Mesenchymal stem cell (in vitro differentiated cells and primary cell): ENCODE results near the gene EID3.

Experiments
- DNase-seq: peaks from one replicate; pipeline ENCODE4 v3.0.0-alpha.2; 2013
- H2AFZ ChIP-seq: one replicate; pipeline ENCODE4 v1.6.1; 2013; ENCODE audit warnings: low read depth, mild to moderate bottlenecking, control low read depth, inconsistent platforms, low read length, moderate library complexity
- H2AK5ac ChIP-seq: 2 replicates; pipeline ENCODE4 v1.6.1; 2013; ENCODE audit warnings: low read length, moderate library complexity, mild to moderate bottlenecking, inconsistent platforms; ENCODE audit not compliant: severe bottlenecking
- H2BK120ac ChIP-seq: one replicate; pipeline ENCODE4 v1.6.1; 2013; ENCODE audit warnings: low read depth, mild to moderate bottlenecking, inconsistent platforms, low read length, moderate library complexity
- H2BK12ac ChIP-seq, 2 experiments: one replicate each; pipeline ENCODE4 v1.6.1; 2013; ENCODE audit warnings: inconsistent platforms in 2 of 2, low read length in 2 of 2, mild to moderate bottlenecking in 2 of 2, moderate library complexity in 2 of 2, control low read depth in 1 of 2
- H2BK15ac ChIP-seq: one replicate; pipeline ENCODE4 v1.6.1; 2013; ENCODE audit warnings: mild to moderate bottlenecking, low read depth, inconsistent platforms; ENCODE audit not compliant: poor library complexity, severe bottlenecking
- H2BK5ac ChIP-seq: 2 replicates; pipeline ENCODE4 v1.6.1; 2013; ENCODE audit warnings: low read depth, mild to moderate bottlenecking, low read length, control low read depth, inconsistent platforms; ENCODE audit not compliant: poor library complexity, severe bottlenecking
- H3K14ac ChIP-seq, 2 experiments: one replicate each; pipeline ENCODE4 v1.6.1; 2013; ENCODE audit warnings: inconsistent platforms in 2 of 2, low read length in 2 of 2, control low read depth in 1 of 2, mild to moderate bottlenecking in 1 of 2, moderate library complexity in 1 of 2
- H3K18ac ChIP-seq, 2 experiments: one replicate each; pipeline ENCODE4 v1.6.1; 2013; ENCODE audit warnings: inconsistent platforms in 2 of 2, low read length in 2 of 2, control low read depth in 1 of 2, low read depth in 1 of 2, mild to moderate bottlenecking in 1 of 2
- H3K23ac ChIP-seq, 2 experiments: one replicate each; pipeline ENCODE4 v1.6.1; 2013; ENCODE audit warnings: inconsistent platforms in 2 of 2, low read length in 2 of 2, mild to moderate bottlenecking in 2 of 2, moderate library complexity in 2 of 2, control low read depth in 1 of 2
- H3K27ac ChIP-seq: 2 replicates; pipeline ENCODE4 v1.5.1; 2013; ENCODE audit warnings: mild to moderate bottlenecking, moderate library complexity, low read length, control low read depth, inconsistent platforms; ENCODE audit not compliant: poor library complexity, severe bottlenecking
- H3K27me3 ChIP-seq, 2 experiments: 2 replicates each; pipeline versions ENCODE4 v1.6.1 to v1.7.0; 2013; ENCODE audit warnings: low read length in 2 of 2, mild to moderate bottlenecking in 2 of 2, moderate library complexity in 2 of 2, control low read depth in 1 of 2, inconsistent platforms in 1 of 2; ENCODE audit not compliant: control insufficient read depth in 1 of 2, insufficient read depth in 1 of 2
- H3K36me3 ChIP-seq, 2 experiments: 2 replicates each; pipeline versions ENCODE4 v1.6.1 to v1.7.0; 2013; ENCODE audit warnings: low read length in 2 of 2, control low read depth in 1 of 2, inconsistent platforms in 1 of 2, low read depth in 1 of 2, mild to moderate bottlenecking in 1 of 2; ENCODE audit not compliant: insufficient read depth in 2 of 2, control insufficient read depth in 1 of 2
- H3K4ac ChIP-seq, 2 experiments: one replicate each; pipeline ENCODE4 v1.6.1; 2013; ENCODE audit warnings: inconsistent platforms in 2 of 2, low read length in 2 of 2, mild to moderate bottlenecking in 2 of 2, moderate library complexity in 2 of 2, control low read depth in 1 of 2, low read depth in 1 of 2
- H3K4me1 ChIP-seq: 2 replicates; pipeline ENCODE4 v1.6.1; 2013; ENCODE audit warnings: low read depth, low read length, control low read depth; ENCODE audit not compliant: control insufficient read depth, insufficient read depth
- H3K4me2 ChIP-seq: 2 replicates; pipeline ENCODE4 v1.6.1; 2013; ENCODE audit warnings: low read length, mild to moderate bottlenecking, inconsistent platforms; ENCODE audit not compliant: poor library complexity, severe bottlenecking
- H3K4me3 ChIP-seq, 2 experiments: 2 replicates each; pipeline versions ENCODE4 v1.5.1 to v1.7.0; 2013; ENCODE audit warnings: low read length in 2 of 2, mild to moderate bottlenecking in 2 of 2, control low read depth in 1 of 2, low read depth in 1 of 2; ENCODE audit not compliant: insufficient read depth in 1 of 2
- H3K79me1 ChIP-seq: replicated peaks from 2 replicates; pipeline ENCODE4 v1.6.1; 2013; ENCODE audit warnings: mild to moderate bottlenecking, control low read depth, low read length, inconsistent platforms; ENCODE audit not compliant: poor library complexity, severe bottlenecking
- H3K9ac ChIP-seq: 2 replicates; pipeline ENCODE4 v1.7.0; 2013; ENCODE audit warnings: mild to moderate bottlenecking, low read length, moderate library complexity
- H3K9me3 ChIP-seq: 2 replicates; pipeline ENCODE4 v1.7.0; 2013; ENCODE audit warnings: mild to moderate bottlenecking, low read length; ENCODE audit not compliant: control insufficient read depth
- H4K8ac ChIP-seq: one replicate; pipeline ENCODE4 v1.6.1; 2013; ENCODE audit warnings: inconsistent platforms, mild to moderate bottlenecking, low read length, moderate library complexity
- H4K91ac ChIP-seq: one replicate; pipeline ENCODE4 v1.6.1; 2013; ENCODE audit warnings: mild to moderate bottlenecking, low read length, inconsistent platforms
- WGBS: methylation state at CpG from one replicate; pipeline ENCODE4 v1.1.7; 2013; ENCODE audit warnings: mixed read lengths; 5-methylcytosine and 5-hydroxymethylcytosine counted together

EID3 gene

DNA sequence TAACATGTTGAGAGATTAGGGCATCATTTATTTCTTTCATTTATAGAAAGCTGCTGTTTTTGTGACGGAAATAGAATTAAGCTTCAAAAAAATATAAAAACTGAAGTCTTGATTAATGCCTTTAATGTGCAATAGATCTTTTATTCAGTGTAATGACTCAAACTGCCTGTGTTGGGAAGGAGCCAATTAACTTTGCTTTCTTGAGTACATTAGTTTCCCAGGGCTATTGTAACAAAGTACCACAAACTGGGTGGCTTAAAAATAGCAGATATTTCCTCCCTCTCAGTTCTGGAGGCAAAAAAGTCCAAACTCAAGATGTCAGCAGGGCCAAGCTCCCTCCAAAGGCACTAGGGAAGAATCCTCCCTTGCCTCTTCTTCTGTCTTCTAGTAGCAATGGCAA, 36.6 kb downstream of the EID3 start:
- H3K18ac ChIP-seq: no peak overlapping the region
- no peak overlapping the region for H4K8ac ChIP-seq
- no peak overlapping the region for H3K27ac ChIP-seq
- WGBS: no CpG with 5 or more reads among the region's 1 CpG
- H4K91ac ChIP-seq: no peak overlapping the region
- no peak overlapping the region for H3K23ac ChIP-seq
- H3K4me1 ChIP-seq: no peaks in the 10 kb centered on the region
- H2BK5ac ChIP-seq: no peak overlapping the region
- H3K14ac ChIP-seq: no peak overlapping the region
- peaks cover 23% of the 10 kb centered on the region for H3K79me1 ChIP-seq
- no peak for DNase-seq
- H3K4me2 ChIP-seq: no peak overlapping the region
- no peak overlapping the region for H3K9ac ChIP-seq
- H2BK15ac ChIP-seq: no peak overlapping the region
- H3K9me3 ChIP-seq: no peaks in the 10 kb centered on the region
- H3K4me3 ChIP-seq: no peak overlapping the region
- no peak overlapping the region for H2AFZ ChIP-seq
- H2BK120ac ChIP-seq: no peak overlapping the region
- no peak overlapping the region for H3K4ac ChIP-seq
- peaks cover 43 to 94% of the 10 kb centered on the region in 2 experiments for H3K36me3 ChIP-seq
- H2BK12ac ChIP-seq: no peak overlapping the region
- H2AK5ac ChIP-seq: no peak overlapping the region
- H3K27me3 ChIP-seq: no peaks in the 10 kb centered on the region

DNA sequence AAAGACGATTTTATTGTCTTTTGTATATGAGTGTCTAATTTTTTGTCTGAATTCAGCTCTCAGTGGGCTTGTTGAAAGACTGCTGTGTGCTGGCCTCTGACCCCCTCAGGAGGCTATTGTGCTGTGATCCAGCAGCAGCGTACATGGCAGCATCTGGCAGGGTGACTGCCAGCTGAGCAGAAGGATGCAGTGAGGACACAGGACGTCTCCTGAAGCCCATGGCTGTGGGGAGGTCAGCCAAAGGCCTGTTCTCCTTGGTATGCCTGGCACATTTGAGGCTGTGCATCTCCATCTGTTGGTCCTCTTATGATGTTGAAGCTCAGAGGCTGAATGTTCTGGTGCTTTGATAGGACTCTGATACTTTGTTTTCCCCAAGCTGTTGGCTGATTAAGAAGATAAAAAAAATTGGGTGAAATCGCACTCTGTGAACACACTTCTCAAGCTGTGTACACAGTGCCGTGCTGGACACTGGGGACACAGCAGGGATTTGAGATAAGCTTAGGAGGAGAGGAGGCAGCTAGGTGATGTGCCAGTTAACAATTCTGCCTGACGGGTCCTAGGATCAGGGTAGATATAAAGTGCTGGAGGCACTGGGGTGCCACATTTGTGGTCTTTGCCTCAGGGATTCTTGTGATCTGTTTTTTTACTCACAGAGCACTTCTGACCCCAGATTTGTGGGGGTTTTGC, 37.5 kb downstream of the EID3 start:
- Histone ChIP-seq H3K36me3 (peaks cover 43 to 94% of the 10 kb centered on the region in 2 experiments), H3K18ac (peak overlapping the region in 1 of 2 experiments; percentile 14), H3K4me1 (no peaks in the 10 kb centered on the region), H3K79me1 (peaks cover 25% of the 10 kb centered on the region), H3K4ac (peak overlapping the region in 1 of 2 experiments; percentile 15), H2AK5ac (no peak overlapping the region), H2BK5ac (no peak overlapping the region), H4K8ac (peak overlapping the region; percentile 4), H3K9me3 (no peaks in the 10 kb centered on the region), H3K4me2 (no peak overlapping the region), H3K9ac (no peak overlapping the region), H3K4me3 (no peak overlapping the region), H2BK15ac (no peak overlapping the region), H3K27ac (no peak overlapping the region), H2BK12ac (no peak overlapping the region), H4K91ac (no peak overlapping the region), H3K27me3 (no peaks in the 10 kb centered on the region), H2BK120ac (no peak overlapping the region), H3K23ac (no peak overlapping the region), H2AFZ (no peak overlapping the region), H3K14ac (no peak overlapping the region)
- no peak for DNase-seq
- 96% methylated on average over 6 of the region's 6 CpGs for WGBS

DNA sequence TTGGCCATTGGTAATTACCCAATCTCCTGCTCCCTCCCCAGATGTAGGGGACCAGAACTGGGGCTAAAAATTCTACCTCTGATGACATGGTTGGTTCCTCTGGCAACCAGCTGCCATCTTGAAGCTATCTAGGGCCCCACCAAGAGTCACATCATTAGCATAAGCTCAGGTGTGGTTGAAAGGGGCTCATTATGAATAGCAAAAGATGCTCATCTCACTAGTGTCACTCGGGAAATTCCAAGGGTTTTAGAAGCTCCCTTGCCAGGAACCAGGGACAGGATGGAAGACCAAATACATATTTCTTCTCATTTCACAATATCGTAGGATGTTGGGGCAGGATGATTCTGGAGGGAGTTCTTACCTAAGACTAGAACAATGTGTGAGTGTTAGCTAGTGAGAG, 38.6 kb downstream of the EID3 start:
- H2BK120ac ChIP-seq: no peak overlapping the region
- no peak overlapping the region for H3K14ac ChIP-seq
- no peak overlapping the region for H4K8ac ChIP-seq
- H3K4ac ChIP-seq: no peak overlapping the region
- no peaks in the 10 kb centered on the region for H3K4me1 ChIP-seq
- H3K4me2 ChIP-seq: no peak overlapping the region
- WGBS: 91% methylated on average over 1 of the region's 2 CpGs
- H2AFZ ChIP-seq: no peak overlapping the region
- no peak overlapping the region for H3K27ac ChIP-seq
- no peak overlapping the region for H2AK5ac ChIP-seq
- H3K4me3 ChIP-seq: no peak overlapping the region
- no peak overlapping the region for H3K18ac ChIP-seq
- H3K9ac ChIP-seq: no peak overlapping the region
- H3K36me3 ChIP-seq: peaks cover 42 to 92% of the 10 kb centered on the region in 2 experiments
- peaks cover 25% of the 10 kb centered on the region for H3K79me1 ChIP-seq
- no peak overlapping the region for H3K23ac ChIP-seq
- H3K9me3 ChIP-seq: no peaks in the 10 kb centered on the region
- no peak overlapping the region for H2BK15ac ChIP-seq
- H4K91ac ChIP-seq: no peak overlapping the region
- no peaks in the 10 kb centered on the region for H3K27me3 ChIP-seq
- DNase-seq: no peak
- no peak overlapping the region for H2BK12ac ChIP-seq
- H2BK5ac ChIP-seq: no peak overlapping the region

DNA sequence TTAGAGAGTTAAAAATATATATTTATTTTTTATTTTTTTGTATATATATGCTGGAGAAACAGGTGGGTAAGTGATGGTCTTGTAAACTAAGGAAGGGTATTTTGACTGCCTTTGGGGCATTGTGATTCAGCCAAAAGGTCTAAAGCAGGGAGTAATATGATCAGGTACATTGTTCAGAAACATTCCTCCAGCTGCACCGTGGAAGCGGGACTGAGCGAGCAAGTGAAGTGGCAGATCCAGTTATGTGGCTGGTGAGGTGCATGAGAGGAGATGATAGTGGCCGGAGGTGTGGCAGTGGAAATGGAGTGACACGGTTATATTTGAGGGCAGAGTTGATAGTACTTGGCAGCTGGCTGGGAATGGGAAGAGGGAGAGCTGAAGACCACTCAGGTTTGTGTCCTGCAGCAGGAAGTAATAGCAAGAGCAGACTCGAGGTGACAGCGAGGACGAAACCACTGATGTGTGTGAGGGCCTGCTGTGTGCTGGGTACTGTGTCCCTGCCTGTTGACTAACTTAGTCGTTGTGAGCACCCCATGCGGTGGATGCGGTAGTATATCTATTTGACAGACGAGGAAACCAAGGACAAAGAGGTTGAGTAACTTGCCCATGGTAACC, 39.2 kb downstream of the EID3 start:
- WGBS: 95% methylated on average over 12 of the region's 12 CpGs
- DNase-seq: no peak
- H3K4me3 ChIP-seq: no peak overlapping the region

More for the DNA sequence above, 39.2 kb downstream of the EID3 start:
- Histone ChIP-seq H2BK5ac (no peak overlapping the region), H2BK12ac (peak overlapping the region in 1 of 2 experiments; percentile 25), H3K4ac (no peak overlapping the region), H3K4me1 (no peaks in the 10 kb centered on the region), H2BK120ac (no peak overlapping the region), H3K14ac (no peak overlapping the region), H3K18ac (no peak overlapping the region), H2AK5ac (no peak overlapping the region), H3K36me3 (peaks cover 41 to 92% of the 10 kb centered on the region in 2 experiments), H3K79me1 (peaks cover 27% of the 10 kb centered on the region), H3K27ac (no peak overlapping the region), H3K23ac (no peak overlapping the region), H3K27me3 (no peaks in the 10 kb centered on the region), H4K91ac (no peak overlapping the region), H2BK15ac (no peak overlapping the region), H3K9ac (no peak overlapping the region), H2AFZ (no peak overlapping the region), H3K4me2 (no peak overlapping the region), H3K9me3 (no peaks in the 10 kb centered on the region), H4K8ac (peak overlapping the region; percentile 62)
